ENCODE measurements around the gene COIL. TPM values are rescaled to one million over a fixed set of nuclear protein-coding genes. Genes with fewer than 3 reads are reported as not detected.

COIL gene
- total RNA-seq, 1 experiment from 2014 or later = 31.2 TPM

DNA sequence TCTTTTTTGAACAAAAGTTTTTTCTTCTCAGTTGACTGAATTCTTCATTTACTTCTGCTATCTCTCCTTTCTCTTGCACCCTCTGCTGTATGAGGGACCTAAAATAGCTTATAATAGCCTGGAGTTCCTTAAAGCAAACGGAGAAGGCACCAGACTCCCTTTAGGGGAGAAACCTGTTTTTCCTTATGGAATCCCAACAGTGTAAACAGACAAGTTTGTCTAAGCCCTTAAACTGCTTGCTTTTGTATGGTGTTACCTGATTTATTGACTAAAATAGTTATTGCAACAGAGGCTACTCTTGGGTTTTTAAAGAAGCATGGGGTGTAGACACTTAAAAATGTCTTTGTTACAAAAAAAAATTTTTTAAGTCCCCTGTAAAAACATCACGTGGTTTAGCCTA lies 34.1 kb downstream of the COIL start:
- no peak overlapping the region for H2AFZ ChIP-seq (ENCODE audit: low read depth, low read length, poor library complexity, severe bottlenecking)
- ATAC-seq = no peak
- H3K9me3 ChIP-seq (ENCODE audit: control insufficient read depth in 1 of 2, insufficient read depth in 1 of 2, low read depth in 1 of 2, low read length in 2 of 2) = peaks cover 10 to 26% of the 10 kb centered on the region in 2 experiments; a peak in 2 of 4 replicates
- H3K27ac ChIP-seq (ENCODE audit: low read depth, low read length) = no peak overlapping the region
- no peaks in the 10 kb centered on the region for H3K79me2 ChIP-seq (ENCODE audit: insufficient read depth, low read length)
- RAD21 ChIA-PET (ENCODE audit: low non-redundant PET in 1 of 2, low total read pairs in 2 of 2, uncharacterized antibody in 2 of 2, unreplicated experiment in 2 of 2) = no interaction called here
- H3K27me3 ChIP-seq (ENCODE audit: insufficient read depth, low read length) = no peaks in the 10 kb centered on the region
- no peak overlapping the region for H3K9ac ChIP-seq (ENCODE audit: low read length)
- DNase-seq (ENCODE audit: low read depth, low spot score) = no peak
- no peak for TF ChIP-seq SRF (IDR thresholded peaks at IDR 0.05; ENCODE audit: low read depth)
- no peak for TF ChIP-seq FOSL1 (IDR thresholded peaks at IDR 0.05; ENCODE audit: low read depth)
- intact Hi-C loops (cut with micrococcal nuclease) = no loop called here
- no peaks in the 10 kb centered on the region; a peak in 1 of 4 replicates for H3K36me3 ChIP-seq (ENCODE audit: control insufficient read depth in 1 of 2, insufficient read depth in 2 of 2, low read length in 2 of 2)
- CTCF ChIA-PET = interaction anchor here (0.8 kb wide), 1 partner anchor 107 kb away, joined by 3 read pairs; no protein-coding TSS in a partner anchor
- BruUV-seq (replicated peaks) = no TSS peak
- POLR2A ChIA-PET = interaction anchor here (1.2 kb wide), 1 partner anchor 13 kb away, joined by 7 read pairs; the partner anchor contains the start of gene TRIM25
- no peaks in the 10 kb centered on the region for H4K20me1 ChIP-seq (ENCODE audit: insufficient read depth)
- H3K9me2 ChIP-seq (ENCODE audit: insufficient read depth) = no peaks in the 10 kb centered on the region
- H3K4me1 ChIP-seq (ENCODE audit: control insufficient read depth in 1 of 2, insufficient read depth in 2 of 2, low read length in 2 of 2) = no peaks in the 10 kb centered on the region
- H3K4me2 ChIP-seq (ENCODE audit: low read length) = no peak overlapping the region
- H3K4me3 ChIP-seq (replicated peaks in 1 of 2; ENCODE audit: low read depth in 1 of 2, low read length in 2 of 2) = no peak overlapping the region

DNA sequence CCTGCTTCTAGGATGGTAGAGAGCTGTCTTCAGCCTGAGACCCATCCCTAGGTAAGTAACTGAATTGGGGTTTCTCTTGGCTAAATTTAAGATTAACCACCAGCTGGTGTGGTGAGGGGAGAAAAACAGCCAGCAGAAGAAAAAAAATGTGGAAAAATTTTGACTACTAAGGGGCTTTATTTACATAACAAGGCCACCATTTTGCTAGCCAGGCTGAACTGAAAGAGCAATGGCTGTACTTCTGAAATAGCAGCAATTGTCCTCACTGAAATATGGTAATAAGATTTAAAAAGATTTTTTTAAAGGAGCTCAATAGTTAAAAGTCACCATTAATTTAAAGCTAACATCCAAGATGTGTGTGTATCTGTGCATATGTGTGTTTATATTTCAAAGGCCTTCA lies 34.6 kb downstream of the COIL start:
- Histone ChIP-seq H3K4me2 (ENCODE audit: low read length) (no peak overlapping the region), H4K20me1 (ENCODE audit: insufficient read depth) (no peaks in the 10 kb centered on the region), H3K27ac (ENCODE audit: low read depth, low read length) (no peak overlapping the region), H3K36me3 (ENCODE audit: control insufficient read depth in 1 of 2, insufficient read depth in 2 of 2, low read length in 2 of 2) (no peaks in the 10 kb centered on the region; a peak in 1 of 4 replicates), H3K9me2 (ENCODE audit: insufficient read depth) (no peaks in the 10 kb centered on the region), H3K27me3 (ENCODE audit: insufficient read depth, low read length) (no peaks in the 10 kb centered on the region), H3K9me3 (ENCODE audit: control insufficient read depth in 1 of 2, insufficient read depth in 1 of 2, low read depth in 1 of 2, low read length in 2 of 2) (peaks cover 10 to 24% of the 10 kb centered on the region in 2 experiments; a peak in 2 of 4 replicates), H2AFZ (ENCODE audit: low read depth, low read length, poor library complexity, severe bottlenecking) (no peak overlapping the region), H3K79me2 (ENCODE audit: insufficient read depth, low read length) (no peaks in the 10 kb centered on the region), H3K9ac (ENCODE audit: low read length) (no peak overlapping the region), H3K4me3 (replicated peaks in 1 of 2; ENCODE audit: low read depth in 1 of 2, low read length in 2 of 2) (no peak overlapping the region), H3K4me1 (ENCODE audit: control insufficient read depth in 1 of 2, insufficient read depth in 2 of 2, low read length in 2 of 2) (no peaks in the 10 kb centered on the region)
- no TSS peak for BruUV-seq (replicated peaks)
- RAD21 ChIA-PET (ENCODE audit: low non-redundant PET in 1 of 2, low total read pairs in 2 of 2, uncharacterized antibody in 2 of 2, unreplicated experiment in 2 of 2) = no interaction called here
- CTCF ChIA-PET = interaction anchor here (0.8 kb wide), 1 partner anchor 106 kb away, joined by 3 read pairs; no protein-coding TSS in a partner anchor
- intact Hi-C loops (cut with micrococcal nuclease) = no loop called here
- ATAC-seq = no peak
- POLR2A ChIA-PET = interaction anchor here (1.2 kb wide), 1 partner anchor 12 kb away, joined by 7 read pairs; the partner anchor contains the start of gene TRIM25
- DNase-seq (ENCODE audit: low read depth, low spot score) = no peak
- TF ChIP-seq, protein P1, sequence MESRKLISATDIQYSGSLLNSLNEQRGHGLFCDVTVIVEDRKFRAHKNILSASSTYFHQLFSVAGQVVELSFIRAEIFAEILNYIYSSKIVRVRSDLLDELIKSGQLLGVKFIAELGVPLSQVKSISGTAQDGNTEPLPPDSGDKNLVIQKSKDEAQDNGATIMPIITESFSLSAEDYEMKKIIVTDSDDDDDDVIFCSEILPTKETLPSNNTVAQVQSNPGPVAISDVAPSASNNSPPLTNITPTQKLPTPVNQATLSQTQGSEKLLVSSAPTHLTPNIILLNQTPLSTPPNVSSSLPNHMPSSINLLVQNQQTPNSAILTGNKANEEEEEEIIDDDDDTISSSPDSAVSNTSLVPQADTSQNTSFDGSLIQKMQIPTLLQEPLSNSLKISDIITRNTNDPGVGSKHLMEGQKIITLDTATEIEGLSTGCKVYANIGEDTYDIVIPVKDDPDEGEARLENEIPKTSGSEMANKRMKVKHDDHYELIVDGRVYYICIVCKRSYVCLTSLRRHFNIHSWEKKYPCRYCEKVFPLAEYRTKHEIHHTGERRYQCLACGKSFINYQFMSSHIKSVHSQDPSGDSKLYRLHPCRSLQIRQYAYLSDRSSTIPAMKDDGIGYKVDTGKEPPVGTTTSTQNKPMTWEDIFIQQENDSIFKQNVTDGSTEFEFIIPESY (IDR thresholded peaks at IDR 0.05; ENCODE audit: extremely low read depth, insufficient replicate concordance, low read length) = no peak
- TF ChIP-seq RAD21 (IDR thresholded peaks at IDR 0.05; ENCODE audit: low read depth) (no peak), ZNF274 (IDR thresholded peaks at IDR 0.05; ENCODE audit: low read depth, low read length) (no peak), CBX3 (IDR thresholded peaks at IDR 0.05; ENCODE audit: low read depth) (no peak), YY1 (IDR thresholded peaks at IDR 0.05; ENCODE audit: extremely low read depth, insufficient replicate concordance, low read depth, low read length) (no peak), POLR2AphosphoS5 (IDR thresholded peaks at IDR 0.05; ENCODE audit: low read depth, low read length) (no peak), SIN3A (IDR thresholded peaks at IDR 0.05; ENCODE audit: low read depth) (no peak), ELF1 (IDR thresholded peaks at IDR 0.05; ENCODE audit: borderline replicate concordance, low read depth) (no peak), JUND (IDR thresholded peaks at IDR 0.05) (no peak), ZFX (IDR thresholded peaks at IDR 0.05) (no peak), EGR1 (IDR thresholded peaks at IDR 0.05; ENCODE audit: low read depth) (no peak), FOSL1 (IDR thresholded peaks at IDR 0.05; ENCODE audit: low read depth) (no peak), EZH2 (IDR thresholded peaks at IDR 0.05) (no peak), MAX (IDR thresholded peaks at IDR 0.05) (no peak), SP1 (IDR thresholded peaks at IDR 0.05; ENCODE audit: low read depth) (no peak), EZH2phosphoT487 (IDR thresholded peaks at IDR 0.05; ENCODE audit: borderline replicate concordance) (no peak), CEBPB (IDR thresholded peaks at IDR 0.05; ENCODE audit: low read depth) (no peak)
- TF ChIP-seq, protein P2, sequence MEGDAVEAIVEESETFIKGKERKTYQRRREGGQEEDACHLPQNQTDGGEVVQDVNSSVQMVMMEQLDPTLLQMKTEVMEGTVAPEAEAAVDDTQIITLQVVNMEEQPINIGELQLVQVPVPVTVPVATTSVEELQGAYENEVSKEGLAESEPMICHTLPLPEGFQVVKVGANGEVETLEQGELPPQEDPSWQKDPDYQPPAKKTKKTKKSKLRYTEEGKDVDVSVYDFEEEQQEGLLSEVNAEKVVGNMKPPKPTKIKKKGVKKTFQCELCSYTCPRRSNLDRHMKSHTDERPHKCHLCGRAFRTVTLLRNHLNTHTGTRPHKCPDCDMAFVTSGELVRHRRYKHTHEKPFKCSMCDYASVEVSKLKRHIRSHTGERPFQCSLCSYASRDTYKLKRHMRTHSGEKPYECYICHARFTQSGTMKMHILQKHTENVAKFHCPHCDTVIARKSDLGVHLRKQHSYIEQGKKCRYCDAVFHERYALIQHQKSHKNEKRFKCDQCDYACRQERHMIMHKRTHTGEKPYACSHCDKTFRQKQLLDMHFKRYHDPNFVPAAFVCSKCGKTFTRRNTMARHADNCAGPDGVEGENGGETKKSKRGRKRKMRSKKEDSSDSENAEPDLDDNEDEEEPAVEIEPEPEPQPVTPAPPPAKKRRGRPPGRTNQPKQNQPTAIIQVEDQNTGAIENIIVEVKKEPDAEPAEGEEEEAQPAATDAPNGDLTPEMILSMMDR (IDR thresholded peaks at IDR 0.05 in 2 of 3, conservative IDR thresholded peaks at IDR 0.05 in 1 of 3; ENCODE audit: borderline replicate concordance in 1 of 3, insufficient read depth in 1 of 3, low read depth in 2 of 3, low read length in 2 of 3) = no peak
